GM19193 (cell line): ENCODE data around the gene CDH4.

Experiments used
- POLR2A ChIP-seq: IDR thresholded peaks from 4 replicates; pipeline ENCODE4 v1.6.1; 2011; ENCODE audit not compliant: insufficient read depth, insufficient read length; ENCODE audit errors: extremely low read depth

CDH4 gene

DNA sequence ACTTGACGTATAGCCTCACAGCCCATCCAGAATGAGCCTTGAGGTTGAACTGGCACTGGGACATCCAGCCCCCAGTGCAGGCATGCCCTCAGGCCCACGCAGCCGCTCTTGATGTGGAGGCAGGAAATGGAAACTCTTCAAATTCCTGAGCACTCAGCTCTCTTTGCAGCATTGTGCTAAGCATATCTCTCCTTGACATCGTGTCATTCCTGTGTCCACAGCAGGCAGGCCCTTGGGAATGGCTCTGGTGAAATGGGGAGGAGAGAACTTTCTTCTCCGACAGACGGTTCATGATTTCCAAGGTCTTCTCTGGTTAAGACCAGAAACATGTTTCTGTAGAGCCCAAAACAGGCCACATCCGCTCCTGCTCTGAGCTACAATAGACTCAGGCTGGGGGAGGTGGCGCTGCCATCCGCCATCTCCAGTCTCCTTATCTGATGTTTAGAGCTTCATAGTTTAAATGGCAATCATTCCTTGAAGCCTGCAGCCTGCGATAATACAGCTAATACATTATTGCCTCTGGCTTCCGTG is 248.8 kb downstream of the CDH4 start:
- TF ChIP-seq POLR2A: no peak

DNA sequence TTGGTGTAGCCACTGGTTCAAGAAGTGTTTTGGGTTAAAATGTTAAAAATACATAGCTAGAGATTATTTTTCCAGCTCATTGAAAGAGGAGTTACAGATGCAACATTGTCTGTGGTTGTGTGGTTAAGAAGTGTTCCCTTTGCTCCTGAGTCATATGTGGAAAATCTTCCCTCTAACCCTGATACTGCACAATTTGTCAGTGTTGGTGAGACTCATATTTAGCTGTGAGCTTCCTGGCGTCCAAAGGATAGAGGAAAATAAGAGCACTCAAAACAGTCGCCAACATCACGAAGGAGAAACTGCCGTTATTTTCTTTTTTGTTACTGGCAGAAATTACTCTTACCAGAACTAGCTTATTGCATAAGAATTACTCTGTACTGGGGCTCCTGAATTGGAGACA is 250.4 kb downstream of the CDH4 start:
- TF ChIP-seq POLR2A: no peak

DNA sequence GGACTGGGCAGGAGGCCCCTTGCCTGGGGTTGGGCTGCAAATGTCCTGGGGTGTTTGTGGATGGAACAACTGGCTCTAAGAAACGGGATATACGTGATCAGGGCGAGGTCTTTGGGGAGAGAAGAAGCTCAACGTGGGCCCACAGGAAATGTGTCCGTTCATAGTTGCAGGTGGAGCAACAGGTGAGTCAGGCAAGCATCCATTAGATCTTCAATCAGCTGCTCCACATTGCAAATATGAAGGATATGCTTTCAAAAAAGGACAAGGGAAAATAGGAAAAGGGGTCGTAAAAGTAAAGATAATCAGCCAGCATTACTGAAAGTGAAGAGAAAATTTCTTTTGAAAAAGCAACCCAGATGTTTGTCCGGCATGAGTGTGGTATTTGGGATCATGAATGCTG is 251.0 kb downstream of the CDH4 start:
- no peak for TF ChIP-seq POLR2A

DNA sequence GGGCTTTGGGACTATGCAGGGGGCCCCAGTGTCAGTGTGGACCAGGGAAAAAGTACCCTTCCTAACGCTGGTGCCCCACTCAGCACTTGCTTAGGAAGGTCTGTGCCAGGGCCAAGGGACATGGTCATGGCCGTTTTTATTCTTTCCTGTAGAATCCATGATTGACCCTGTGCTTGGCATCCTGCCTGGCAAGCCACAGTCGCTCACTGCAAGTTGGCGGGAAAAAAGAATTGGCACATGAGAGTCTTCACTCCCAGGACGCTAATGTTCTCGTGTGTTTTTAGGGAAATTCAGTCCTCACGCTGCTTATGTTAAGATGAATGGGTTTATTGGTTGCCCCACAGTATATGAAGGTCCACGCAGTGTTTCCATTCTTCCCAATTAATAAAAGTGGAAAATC is 253.4 kb downstream of the CDH4 start:
- no peak for TF ChIP-seq POLR2A

DNA sequence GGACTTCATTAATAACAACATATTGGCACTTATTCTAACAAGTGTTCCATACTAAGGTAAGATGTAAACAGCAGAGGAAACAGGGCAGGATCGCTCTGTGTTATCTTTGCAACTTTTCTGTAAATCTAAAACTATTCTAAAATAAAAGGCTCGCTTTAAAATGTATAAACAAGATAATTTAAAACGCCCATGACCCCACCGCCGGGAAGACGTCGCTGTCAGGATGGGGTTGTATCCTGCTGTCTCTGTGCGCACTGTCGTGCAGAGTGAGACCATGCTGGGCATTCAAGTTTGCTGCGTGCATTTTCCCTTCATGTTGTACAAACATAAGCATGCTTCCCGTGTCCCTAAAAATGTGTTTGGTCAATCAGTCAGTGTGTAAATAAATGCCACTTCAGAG is 255.7 kb downstream of the CDH4 start:
- no peak for TF ChIP-seq POLR2A

DNA sequence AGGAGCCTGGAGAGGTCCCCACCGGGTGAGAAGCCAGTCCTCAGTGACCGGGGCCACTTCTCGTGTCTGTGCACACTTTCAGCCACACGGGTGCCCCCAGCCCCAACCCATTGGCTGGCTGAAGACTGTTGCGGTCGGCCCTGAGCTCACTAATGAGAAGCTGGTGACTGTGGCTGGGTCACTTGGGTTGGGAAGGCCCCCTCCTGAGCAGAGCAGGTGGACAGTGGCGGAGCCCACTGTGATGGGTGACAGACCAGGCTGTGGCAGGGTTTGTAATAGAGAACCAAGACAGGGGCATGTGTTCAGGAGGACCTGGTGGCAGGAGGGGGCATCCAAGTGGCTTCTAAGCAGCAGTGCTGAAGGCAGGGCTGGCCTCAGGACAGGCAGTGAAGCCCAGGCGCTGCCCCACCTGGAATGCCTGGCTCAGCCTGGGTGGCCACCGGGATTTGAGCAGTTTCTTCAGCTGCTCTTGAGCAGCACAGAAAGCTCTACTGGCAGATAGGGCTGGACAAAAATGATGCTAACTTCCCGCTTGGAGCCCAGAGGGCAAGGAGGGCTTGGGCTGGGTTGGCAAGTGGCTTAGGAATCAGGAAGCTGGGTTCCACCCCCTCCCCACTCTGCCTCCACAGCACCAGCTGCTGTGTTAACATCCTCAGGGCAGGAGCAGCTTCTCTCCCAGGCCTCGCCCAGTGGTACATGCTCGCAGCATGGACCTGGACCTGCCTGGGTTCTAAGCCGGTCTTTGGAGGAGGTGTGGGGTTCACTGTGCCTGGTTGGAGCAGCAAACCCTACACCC is 256.4 kb downstream of the CDH4 start:
- TF ChIP-seq POLR2A: no peak

DNA sequence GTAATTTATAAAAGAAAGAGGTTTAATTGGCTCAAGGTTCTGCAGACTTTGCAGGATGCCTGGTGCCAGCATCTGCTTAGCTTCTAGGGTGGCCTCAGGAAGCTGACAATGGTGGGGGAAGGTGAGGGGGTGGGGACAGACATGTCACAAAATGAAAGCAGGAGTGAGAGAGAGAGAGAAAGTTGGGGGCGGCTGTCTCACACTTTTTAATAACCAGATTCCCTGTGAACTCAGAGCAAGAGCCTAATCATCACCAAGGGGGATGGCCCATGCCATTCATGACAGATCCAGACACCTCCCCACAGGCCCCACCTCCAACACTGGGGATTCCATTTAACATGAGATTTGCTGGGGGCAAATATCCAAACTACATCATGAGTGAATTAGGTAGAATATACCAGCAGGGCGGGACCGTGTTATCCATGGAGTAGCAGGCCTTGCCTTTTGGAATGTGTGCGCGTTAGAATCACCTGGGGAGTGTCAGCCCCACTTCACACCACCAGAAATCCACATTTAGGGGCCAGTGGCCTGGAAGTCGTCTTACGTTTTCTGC is 258.8 kb downstream of the CDH4 start:
- no peak for TF ChIP-seq POLR2A

DNA sequence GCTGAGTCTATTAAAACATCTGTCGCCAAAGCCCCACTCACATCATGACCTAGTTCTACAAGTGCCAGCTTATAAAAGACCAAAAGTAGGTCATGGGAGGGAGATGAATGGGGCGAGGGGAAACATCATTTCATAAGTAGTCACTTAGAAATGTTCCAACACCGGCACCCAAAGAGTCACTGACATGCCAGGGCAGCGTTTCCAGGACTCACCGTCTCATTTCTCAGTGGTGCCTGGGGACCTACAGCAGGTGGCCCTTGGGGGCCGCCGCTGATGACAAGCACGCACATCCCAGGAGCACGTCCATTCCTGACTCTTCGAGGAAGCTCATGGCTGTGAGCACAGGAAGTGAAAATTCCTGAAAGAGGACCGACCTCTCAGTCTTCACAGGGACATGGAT is 260.4 kb downstream of the CDH4 start:
- no peak for TF ChIP-seq POLR2A

DNA sequence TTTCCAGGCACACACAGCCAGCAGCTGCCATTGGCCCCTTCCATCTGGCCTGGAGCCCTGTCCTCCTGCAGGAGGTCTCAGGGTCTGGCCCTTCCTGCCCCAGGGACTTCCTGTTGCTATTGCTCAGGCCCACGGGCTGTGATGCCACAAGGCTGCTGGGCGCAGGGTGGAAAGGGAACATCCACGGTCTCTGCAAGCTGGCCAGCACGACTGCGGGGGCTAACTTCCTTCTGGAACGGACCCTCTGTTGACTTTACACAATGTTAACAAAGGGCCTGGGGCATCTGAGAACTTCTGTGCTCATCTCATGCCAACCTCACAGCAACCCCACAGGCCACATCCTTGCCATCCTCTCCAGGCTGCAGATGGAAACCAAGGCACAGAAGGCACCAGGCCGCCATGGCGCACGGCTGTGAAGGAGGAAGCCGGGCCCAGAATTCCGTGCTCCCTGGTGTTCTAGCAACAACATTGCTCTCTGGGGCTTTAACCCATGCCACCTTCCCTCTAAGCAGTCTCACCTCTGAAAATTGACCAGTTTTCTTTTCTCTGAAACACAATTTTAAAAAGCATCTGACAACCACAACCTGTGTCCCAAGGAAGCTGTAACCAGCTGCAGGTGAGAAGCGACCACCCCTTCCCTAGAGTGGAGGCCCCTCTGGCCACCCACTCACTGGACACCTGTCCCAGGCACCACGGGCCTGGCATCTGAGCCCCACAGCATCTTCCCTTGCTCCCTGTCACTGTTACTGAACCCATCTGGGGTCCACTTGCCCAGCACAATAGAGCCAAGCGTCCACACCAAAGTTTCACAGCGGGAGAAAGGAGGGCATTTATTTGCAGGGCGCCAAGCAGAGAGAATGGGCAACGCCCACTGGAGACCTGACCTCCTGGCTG is 261.3 kb downstream of the CDH4 start:
- no peak for TF ChIP-seq POLR2A

DNA sequence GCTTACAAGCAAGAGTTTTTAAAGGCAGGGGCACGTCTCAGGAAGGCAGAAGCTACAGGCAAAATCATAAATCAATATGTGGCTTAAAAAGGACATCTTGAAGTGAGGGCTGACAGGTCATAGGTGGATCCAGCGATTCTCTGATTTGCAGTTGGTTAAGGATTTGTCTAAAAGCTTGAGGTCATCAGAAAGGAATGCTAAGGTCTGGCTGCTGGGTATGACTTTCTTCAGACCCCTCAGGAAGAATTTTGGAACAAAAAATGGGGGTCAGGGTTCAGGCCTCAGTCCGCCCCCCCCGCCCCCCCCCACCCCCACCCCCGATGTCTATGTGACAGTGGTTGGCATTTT is 261.9 kb downstream of the CDH4 start:
- TF ChIP-seq POLR2A: no peak

DNA sequence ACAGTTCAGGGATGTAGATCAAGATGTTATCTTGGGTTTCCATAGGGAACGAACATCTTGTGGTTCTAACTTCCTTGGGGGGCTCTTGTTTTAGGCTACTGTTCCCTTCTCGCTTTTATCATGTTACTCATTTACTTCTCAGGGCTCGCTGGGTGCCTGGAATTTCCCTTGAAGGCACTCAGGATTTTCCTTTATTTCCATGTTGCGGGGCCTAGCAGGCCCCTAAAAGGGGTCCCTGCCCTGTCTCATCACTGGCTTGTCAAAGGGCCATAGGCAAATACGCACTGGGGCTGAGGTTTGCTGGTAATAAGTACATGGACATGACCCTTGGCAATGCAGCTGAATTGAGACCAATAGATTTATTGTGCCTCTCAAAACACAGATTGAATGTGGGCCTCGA is 262.3 kb downstream of the CDH4 start:
- TF ChIP-seq POLR2A: no peak

DNA sequence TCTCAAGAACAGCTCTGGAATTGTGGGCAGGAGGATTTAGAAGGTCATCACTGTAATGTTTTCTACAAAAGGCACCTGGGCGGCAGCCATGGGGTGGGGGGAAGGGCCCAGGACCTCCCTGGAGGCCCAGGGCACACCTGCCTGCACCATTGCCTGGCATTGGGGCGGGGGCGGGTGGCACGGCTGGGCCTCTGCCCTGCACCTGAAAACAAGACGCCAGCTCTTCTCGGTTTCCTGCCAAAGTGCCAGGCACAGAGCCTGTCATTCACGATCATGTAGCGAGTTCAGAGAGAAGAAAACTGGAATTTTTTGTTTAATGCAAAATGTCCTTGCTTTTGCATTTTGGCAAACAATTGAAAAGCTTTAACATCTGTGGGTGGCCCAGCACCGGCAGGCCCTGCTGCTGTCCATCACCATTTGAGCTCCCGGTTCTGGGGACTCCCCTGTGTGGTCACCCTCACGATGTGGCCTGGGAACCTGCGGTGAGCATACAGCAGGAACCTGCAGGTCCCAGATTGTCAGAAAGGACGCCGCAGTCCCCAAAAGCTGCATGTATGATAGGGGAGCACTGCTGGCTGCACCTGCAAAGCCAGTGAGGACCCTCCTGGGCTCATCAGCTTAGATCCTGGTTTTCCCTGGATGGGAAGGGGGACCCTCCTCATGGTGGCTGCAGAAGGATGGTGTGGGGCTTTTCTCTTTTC is 262.9 kb downstream of the CDH4 start:
- no peak for TF ChIP-seq POLR2A

DNA sequence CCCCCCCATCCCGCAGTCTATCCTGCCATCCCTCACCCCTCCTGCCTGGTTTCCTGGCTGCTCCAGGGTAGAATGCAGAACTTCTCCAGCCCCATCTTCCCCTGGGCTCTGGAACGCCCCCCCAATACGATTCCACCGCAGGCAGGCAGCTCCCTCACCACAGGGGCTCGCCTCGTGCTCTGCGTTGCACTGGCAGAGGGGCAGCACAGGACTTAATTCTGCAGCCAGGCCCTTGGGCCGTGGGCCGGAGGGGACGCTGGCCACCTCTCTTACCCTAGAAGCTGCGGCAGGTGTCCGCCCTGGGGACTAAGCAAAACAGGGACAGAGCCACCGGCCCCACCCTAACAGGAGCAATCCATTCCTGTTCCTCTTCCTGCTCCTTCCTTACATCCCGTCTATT is 263.9 kb downstream of the CDH4 start:
- no peak for TF ChIP-seq POLR2A

DNA sequence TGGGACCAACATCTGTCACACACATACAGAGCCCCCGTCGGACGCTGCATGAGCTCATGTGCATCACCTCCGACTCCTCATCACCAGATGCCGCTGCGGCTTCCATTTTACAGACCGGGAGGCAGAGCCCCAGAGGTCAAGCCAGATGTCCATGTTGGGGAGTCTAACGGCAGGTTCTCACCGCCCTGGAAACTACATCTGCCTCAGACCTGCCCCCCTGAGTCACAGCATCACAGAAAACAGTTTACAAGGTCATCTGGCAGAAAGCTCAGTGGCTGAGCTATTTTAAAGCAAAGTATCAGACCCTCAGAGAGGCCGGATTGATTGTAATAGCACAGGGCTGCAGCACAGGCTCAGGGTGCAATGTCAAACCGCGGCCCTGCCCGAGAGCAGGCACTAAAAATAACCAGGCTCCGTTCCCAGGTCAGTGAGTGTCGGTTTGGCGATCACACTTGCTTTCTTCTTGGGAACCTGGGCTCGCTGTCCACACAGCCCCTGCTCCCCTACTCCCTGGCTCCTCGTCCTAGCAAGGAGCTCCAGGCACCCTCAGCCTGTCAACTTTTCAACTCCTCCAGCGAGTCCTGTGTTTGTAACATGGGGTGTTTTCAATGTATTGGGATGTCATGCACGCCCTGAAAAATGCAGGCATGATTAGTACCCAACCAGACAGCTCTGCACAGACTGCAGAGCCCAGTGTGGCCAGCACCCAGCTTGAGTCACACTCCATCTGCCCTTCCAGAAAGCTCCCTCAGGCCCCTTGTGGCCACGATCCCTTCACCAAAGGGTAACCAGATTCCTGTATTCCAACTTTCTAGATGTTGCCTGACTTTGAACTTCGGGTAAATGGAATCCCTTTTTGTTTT is 264.5 kb downstream of the CDH4 start:
- TF ChIP-seq POLR2A: no peak
